Stimulated activated CD8-positive, alpha-beta memory T cell treated with anti-CD3 and anti-CD28 coated beads, Interleukin-2, amount 100 ng/mL, for 1 hour (primary cell): ENCODE data around the gene GBA3.

Experiments
- DNase-seq, 2 donors: peaks; one replicate each; pipeline ENCODE4 v3.0.0-alpha.2; 2020; ENCODE audit warnings: low read depth in 2 of 2

Gene GBA3

GRCh38 chr4:22692736-22693135 lies at the start of gene GBA3:
TSS of gene GBA3 (plus strand) at chr4:22692937.
- no peak for DNase-seq

DNA sequence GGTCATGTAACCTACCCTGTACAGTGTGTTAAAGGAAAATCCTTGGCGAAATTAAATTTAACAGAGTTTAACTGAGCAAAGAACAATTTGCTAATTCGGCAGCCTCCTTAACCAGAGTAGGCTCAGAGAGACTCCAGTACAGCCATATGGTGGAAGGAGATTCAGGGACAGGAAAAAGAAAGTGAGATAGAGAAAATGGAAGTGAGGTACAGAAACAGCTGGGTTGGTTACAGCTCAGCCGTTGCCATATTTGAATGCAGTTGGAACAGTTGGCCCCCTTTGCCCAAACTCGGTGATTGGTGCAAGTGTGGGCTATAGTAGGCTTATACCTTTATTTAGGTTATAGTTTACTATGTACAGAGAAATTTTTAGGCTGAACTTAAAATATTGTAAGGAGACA lies 48.8 kb upstream of the GBA3 start:
- no peak for DNase-seq

- DNase-seq = no peak
Measured at GRCh38 chr4:22645481-22646182, 47.1 kb upstream of the GBA3 start.

GRCh38 chr4:22648996-22649395 lies 43.7 kb upstream of the GBA3 start:
- DNase-seq = no peak

DNA sequence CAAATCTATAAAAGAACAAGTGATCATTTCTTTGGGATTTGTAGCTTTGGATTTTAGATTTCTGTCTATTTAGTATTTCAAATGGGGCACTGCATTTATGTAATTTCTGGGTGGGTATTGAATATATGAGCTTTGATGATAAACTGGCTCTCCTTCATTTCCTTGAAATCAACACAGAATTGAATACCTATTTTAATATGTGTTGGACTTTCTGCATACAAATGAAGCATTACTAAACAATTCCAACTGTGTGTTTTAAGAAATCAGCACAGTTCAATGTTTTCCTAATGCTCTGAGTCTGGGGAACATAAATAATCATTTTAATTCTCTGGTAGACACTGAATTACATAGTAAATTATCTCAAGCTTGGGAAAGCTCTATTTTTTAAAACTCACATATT lies 42.0 kb upstream of the GBA3 start:
- no peak for DNase-seq

- DNase-seq = no peak
Measured at GRCh38 chr4:22653752-22654151, 39.0 kb upstream of the GBA3 start.

DNA sequence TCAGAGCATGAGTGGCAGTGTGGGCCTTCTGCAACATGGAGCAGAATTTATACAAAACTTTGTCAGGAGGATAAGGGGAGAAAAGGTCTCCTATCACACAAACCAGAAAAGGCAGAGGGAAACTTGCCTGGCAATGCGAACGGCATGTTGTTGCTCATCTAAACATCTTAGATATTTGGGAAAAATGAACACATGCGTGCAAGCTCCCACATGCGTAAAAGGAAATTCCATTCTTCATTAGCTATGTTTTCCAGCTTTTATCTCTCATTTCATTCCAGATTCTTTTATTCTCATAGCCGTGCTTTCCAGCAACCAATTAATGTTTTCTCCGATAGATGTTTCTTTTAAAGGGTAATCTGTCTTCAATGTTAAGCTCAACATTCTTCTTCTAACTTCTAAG lies 31.3 kb upstream of the GBA3 start:
- DNase-seq = no peak

- DNase-seq = no peak
Measured at GRCh38 chr4:22667332-22667940, 25.3 kb upstream of the GBA3 start.

- no peak for DNase-seq
Measured at GRCh38 chr4:22668301-22668700, 24.4 kb upstream of the GBA3 start.

- no peak for DNase-seq
Measured at GRCh38 chr4:22668702-22669101, 24.0 kb upstream of the GBA3 start.

- no peak for DNase-seq
Measured at GRCh38 chr4:22670956-22671355, 21.8 kb upstream of the GBA3 start.

- DNase-seq = no peak
Measured at GRCh38 chr4:22672519-22672918, 20.2 kb upstream of the GBA3 start.

- no peak for DNase-seq
Measured at GRCh38 chr4:22672944-22673343, 19.8 kb upstream of the GBA3 start.

DNA sequence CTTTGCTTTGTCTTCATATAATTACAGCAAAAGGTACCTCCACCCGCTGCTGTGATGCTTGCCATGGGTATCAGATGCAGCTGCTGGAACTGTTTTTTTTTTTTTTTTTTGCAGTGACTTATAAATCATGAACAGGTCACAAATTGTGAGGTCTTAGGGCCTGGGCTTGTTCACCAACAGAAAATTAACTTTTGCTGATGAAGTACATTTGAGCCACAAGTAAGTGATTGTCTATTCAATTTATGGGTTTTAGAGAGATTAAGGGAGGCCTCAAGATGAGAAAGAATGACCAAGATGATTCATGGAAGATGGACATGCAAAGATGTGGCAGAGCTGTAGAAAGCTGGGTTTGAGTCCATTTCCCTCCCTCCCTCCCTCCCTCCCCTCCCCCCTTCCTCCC lies 18.0 kb upstream of the GBA3 start:
- DNase-seq = no peak

DNA sequence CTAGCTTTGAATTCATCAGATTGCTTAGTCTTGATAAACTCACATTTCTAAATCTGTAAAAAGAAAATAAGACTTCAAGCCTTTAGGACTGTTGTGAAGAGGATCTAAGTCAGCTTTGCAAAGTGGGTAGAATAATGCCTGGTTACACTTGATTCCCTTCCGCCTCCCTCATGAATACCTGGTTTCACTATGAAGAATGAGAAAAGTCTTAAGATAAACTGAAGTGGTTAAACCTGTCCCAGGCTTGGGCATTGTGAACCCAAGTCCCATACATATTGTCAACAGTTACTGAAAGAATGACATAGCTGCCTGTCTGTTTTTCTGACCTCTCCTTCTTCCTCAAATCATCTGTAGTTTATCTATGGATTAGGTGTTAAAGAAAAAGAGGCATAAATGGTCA lies 16.7 kb upstream of the GBA3 start:
- no peak for DNase-seq

GRCh38 chr4:22677780-22678179 lies 15.0 kb upstream of the GBA3 start:
- DNase-seq = no peak

GRCh38 chr4:22678940-22679854 lies 13.5 kb upstream of the GBA3 start:
- DNase-seq = no peak

GRCh38 chr4:22680065-22680642 lies 12.6 kb upstream of the GBA3 start:
- DNase-seq = no peak

GRCh38 chr4:22683726-22684125 lies 9.0 kb upstream of the GBA3 start:
- no peak for DNase-seq

GRCh38 chr4:22686141-22686540 lies 6.6 kb upstream of the GBA3 start:
- no peak for DNase-seq

DNA sequence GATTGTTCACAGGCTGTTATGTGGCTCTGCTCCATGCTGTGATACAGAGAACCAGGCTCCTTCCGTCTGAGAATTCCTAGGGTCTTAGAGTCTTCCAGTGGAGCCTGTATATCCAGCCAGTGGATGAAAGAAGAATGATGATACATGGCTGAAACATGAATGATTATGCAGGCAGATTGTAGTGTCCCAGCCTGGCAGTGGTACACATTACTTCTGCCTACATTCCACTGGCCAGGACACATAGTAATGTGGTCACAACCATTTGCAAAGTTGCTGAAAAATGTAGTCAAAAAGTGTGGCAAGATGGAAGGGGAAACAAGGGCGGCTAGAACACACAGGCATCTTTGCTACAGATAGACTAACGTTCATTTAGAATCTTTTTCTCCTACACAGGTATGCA lies 4.5 kb upstream of the GBA3 start:
- DNase-seq = no peak

- DNase-seq = no peak
Measured at GRCh38 chr4:22689428-22689827, 3.3 kb upstream of the GBA3 start.
